Left colon (tissue), 2 donors: ENCODE measurements around the gene PSMB7. TPM values are rescaled to one million over a fixed set of nuclear protein-coding genes. Genes with fewer than 3 reads are reported as not detected.

Source experiments
- ATAC-seq: fragments of 200-7000 bp; cut with Tn5 transposase; one replicate; pipeline ENCODE4 v1.9.1; 2020; ENCODE audit warnings: mild to moderate bottlenecking, moderate library complexity
- DNase-seq, 2 donors: peaks; one replicate each; pipeline ENCODE4 v3.0.0-alpha.2; 2020
- intact Hi-C, 2 donors: fragments of 100-400 bp; cut with DNase I in 1 of 2; cut with micrococcal nuclease in 1 of 2; formaldehyde crosslinking; loops; one replicate each; pipeline versions ENCODE4 v1.11.2 to v1.14.0; 2022; cut with DNase I, micrococcal nuclease
- total RNA-seq, 2 donors: library from RNA; stranded (reverse); fragmentation: NEBNext Ultra II Directional; extraction: Animal tissue kit (Norgen Biotek cat#: 25700); gene quantifications; one replicate each; pipeline ENCODE4 v1.2.1, GENCODE V29; 2021
- donor health status: DM: no; HTN: no; CAD: no.
- donor health status: DM: yes; HTN: yes; CAD: no.

The PSMB7 gene
- total RNA-seq, 2 donors from 2014 or later = 88.0 to 102 TPM

DNA sequence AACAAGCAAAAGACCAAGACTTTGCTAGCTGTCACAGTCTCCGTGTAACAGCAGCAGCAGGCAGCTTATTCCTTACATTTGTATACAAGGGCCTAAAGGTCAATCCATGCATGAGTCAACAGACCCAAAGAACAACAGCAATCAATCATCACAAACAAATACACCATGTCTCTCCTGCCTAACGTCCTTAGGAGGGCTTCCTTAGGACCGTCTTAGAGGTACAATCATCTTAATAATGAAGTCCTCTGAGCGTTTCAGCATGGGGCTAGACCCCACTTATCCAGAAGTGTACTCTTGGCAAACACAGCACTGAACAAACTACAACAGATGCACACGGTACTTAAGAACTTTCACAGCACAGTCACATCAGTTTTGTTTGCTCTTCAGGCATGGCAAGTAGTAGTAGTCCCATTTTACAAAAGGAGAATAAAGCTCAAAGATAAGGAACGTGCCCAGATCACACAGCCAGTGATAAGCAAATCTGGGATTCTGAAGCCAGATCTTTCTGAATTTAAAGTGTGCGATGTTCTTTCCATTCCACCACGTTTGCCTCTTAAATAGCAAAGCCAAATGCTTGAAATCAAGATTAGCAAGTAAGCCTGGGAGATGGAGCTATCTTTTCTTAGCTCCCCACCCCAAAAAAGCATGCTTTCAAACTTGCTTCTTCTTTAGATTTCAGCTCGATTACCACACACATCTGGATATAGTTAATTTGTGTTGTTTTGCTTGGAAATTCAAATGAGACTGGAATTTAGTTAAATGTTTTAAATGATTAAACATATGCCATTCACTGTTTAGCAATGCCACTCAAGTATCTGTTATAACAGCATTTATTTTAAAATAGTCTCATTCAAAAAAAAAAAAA, 24.2 kb downstream of the PSMB7 start:
- DNase-seq (no peak), ATAC-seq (peak; percentile 74)
- intact Hi-C loops = no loop called here

DNA sequence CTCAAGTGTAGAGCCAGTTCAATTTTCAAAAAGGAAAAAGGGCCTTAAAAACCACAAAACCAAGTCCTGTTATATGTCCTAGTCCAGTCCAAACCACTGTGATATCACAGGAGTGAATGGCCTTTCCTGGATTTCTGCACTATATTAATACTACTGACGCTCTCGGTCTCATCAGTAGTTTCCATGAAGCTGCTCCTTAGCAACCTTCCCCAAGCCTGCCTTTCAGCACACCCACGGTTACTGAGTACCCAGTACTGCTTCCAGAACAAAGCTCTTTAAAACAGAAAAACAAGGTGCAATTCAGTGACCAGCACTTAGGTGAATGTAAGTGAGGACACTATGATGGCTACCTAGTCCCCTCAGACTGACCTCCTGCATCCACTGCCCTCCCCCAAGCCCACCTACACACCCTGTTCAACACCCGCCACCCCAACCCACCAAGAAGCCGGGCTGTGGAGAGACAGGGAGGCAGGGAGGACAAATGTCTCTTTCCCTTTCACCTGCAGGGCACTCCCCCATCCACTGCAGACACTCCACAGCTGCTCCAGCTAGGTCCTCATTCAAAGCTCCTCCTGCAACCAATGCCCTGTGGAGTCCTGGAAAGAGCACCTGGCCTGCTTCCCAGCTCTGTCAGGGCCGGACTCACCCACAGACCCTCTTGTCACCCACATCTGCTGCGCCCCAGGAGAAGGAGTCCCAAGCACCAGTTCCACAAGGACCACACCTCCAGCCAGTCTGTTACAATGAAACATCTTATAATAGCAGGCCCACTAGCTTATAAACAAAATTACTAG, 25.9 kb downstream of the PSMB7 start:
- DNase-seq = no peak
- intact Hi-C loops = no loop called here
- no peak for ATAC-seq

DNA sequence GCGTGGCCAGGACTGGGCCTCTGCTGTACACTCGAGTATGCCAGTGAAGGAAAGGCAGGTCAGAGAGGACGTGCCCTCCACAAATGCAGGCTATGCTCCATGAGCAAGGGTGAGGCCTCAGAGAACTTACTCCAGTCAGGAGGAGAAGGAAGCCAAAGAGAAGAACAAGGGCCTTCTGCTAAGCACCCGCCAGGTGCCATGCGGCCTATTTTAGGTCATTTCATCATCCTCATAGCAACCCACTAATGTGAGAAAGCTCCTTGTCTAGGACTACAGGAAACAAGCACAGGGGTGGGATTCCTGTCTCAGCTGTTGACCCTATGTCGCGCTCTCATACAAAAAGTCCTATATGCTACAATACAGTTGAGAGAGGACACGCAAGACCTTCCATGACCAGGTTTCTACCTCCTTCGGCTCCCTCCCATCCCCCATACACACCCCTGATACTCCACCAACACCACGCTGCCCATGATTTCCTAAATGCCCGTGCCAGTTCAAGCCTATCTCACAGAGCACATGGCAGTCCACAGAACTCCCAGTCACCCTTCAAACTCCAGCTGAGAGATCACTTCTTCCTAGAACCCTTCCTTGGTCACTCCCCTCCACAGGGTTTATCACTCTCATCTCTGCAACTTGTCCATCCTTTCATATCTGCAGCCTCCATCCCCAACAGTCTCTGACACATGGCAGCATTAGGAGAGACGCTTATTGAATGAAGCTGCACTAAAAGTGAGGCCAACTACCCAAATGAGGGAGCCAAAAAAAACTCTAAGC, 26.8 kb downstream of the PSMB7 start:
- ATAC-seq = no peak
- intact Hi-C loops = no loop called here
- DNase-seq = no peak

DNA sequence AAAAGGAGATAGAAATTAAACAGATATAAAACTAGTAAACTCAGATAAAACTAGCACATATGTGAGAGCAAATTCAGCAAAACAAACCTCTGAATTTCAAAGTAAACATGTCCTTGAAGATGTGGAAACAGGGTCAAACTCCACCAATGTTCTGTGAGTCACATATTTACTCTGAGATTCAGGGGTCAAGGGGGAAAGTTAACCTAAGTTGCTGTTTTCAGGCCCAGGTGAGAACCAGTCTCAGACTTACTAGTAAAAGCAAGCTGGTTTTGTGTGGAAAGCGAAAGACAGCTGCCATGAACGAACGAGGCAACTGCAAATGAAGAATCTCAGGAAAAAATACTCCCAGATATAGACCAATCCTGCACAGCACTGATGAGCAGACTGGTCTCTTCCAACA, 29.0 kb downstream of the PSMB7 start:
- intact Hi-C loops = no loop called here
- ATAC-seq (peak; percentile 65), DNase-seq (no peak)

DNA sequence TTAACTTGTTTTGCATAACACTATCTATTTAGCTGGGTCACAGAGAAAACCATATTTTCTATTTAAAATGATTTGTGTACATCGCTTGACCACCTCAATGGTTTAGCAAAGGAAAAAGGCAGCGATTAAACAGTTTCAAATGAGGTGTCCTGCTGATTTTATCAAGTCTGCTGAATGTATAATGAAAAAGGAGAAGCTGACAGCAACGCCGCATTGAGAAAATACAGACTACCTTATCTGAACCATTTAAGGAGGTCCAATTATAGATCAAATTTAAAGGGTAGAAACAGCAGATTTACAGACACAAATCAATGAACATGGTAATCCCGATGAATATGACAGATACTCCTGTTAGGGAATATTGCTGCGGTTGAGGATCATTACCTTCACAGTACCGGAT, 29.6 kb downstream of the PSMB7 start:
- no peak for DNase-seq

DNA sequence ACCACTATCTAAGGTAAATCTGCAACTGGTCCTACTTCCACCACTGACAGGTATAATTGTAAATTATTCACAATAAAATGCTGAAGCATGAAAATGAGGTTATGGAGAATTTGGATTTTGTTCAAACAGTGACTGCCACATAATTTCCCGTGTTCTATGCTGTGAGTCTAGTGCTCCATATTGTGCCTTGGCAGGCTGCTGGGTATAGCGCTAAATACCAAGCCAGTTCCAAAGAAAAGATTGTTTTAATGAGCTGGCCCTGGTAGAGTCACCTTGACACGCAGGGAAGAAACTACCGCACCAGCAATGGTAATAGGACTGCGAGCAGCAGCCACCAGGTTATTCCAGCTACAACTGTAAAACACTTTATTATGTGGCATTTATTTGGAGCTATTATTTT, 30.4 kb downstream of the PSMB7 start:
- DNase-seq (no peak), ATAC-seq (no peak)
- intact Hi-C loops = no loop called here

More for the DNA sequence above, 29.6 kb downstream of the PSMB7 start:
- intact Hi-C loops = no loop called here
- ATAC-seq = no peak

DNA sequence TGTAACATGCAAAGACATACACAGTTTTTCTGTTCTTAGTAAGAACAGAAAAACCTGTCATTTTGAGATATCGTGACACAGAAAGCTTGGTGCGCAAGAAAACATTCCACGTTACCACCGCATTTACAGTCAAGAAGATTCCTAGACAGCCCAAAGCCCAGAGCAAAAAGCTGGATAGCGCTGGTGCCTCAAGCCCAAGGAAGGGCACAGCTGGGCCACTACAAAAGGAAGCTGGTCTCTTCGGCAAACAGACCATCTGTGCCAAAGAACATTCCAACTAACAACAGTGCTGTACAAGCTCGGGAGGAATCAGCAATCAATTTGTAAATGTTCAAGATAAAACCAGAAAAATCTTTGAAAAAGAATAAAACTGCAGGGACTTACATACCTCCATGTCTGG, 31.0 kb downstream of the PSMB7 start:
- DNase-seq (no peak), ATAC-seq (no peak)
- intact Hi-C loops = no loop called here

DNA sequence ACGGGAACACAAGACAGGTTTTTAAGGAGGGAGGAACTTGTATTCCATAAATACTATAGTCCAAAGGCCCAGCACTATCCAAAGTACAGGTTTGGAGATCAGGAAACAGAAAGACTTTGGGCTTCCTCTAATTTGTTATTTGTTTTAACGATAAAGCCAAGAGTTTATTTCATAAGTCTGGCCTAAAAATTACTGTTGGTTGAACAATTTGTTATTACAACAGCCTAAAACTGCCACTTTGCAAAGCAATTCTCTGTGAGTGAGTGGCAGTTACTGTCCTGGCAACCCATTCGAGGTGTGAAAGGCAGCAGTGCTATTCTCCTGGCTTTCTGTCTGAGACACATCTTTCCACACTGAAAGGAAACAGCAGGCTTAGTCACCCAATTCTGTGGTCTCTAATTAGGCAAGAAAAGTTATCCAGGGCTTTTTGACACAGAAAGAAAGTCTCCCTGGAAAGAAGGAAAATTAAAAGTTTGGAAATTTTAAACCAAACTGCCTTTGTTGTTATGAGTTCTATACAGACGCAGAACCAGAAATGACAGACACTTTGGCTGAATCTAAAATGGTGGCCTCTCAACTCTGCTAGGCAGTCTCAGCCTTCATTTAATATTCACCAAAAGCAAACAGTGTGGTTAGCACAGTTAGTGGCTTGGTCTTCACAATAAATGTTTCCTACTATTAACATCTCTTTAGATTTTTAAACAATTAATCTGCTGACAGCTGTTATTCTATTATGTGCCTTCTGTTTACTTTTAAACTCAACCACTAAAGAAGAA, 33.9 kb downstream of the PSMB7 start:
- DNase-seq = no peak
- ATAC-seq = no peak
- intact Hi-C loops = no loop called here

DNA sequence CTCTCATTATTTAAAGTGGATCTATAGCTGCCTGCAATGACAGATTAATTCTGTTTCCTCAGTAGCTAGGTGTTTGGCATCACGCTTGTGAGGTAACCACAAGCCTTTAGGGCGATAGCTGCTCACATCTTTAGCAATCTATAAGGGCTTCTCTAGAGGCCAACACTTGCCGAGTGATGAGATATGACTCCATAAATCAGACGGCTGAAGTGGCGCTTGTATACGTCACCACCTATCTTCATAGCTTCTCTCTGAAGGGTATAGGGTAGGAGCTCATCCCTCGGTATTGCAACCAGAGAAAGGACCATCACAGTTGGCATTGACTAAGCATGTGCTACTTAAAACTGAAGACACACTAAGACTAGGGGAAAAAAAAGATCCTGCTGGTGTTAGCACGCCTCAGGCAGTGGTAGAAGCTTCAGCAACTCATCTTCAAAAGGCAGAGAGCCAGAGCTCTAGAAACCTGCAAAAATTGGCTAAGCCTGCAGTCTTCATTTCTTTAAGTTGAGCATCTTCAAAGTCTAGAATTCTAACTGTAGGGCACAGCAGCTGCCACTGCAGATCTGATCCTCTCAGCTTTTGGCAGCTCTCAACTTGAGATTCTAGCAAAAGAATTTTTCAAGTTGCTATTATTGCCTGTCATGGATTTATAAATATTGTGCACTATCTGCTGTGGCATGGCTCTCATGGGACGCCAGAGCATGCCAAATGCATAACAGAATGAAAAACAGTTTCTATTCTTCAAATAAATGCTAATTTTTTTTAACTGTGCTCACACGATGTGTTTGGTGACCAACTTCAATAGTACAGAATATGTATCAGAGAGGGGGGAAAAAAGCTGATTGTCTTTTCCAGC, 37.5 kb downstream of the PSMB7 start:
- ATAC-seq = no peak
- intact Hi-C loops = no loop called here
- no peak for DNase-seq

DNA sequence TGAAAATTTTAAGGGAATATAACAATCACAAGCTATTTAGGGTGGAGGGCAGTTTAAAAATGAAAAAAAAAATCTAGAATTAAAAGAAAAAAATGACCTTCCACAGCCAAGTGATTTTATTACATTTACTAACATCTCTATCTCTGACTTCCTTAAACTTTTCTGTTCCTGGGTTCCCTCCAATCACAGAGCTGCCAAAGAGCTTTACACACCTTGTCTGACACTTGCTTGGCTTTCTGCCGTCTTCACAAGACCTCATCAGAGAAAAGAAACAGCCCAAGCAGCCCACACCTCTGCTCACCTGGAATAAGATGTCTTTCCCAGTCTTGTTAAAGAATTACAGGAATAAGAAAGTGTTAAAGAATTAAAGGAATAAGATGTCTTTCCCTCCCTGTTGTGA, 38.9 kb downstream of the PSMB7 start:
- intact Hi-C loops = no loop called here
- DNase-seq = no peak
- peak; percentile 56 for ATAC-seq

DNA sequence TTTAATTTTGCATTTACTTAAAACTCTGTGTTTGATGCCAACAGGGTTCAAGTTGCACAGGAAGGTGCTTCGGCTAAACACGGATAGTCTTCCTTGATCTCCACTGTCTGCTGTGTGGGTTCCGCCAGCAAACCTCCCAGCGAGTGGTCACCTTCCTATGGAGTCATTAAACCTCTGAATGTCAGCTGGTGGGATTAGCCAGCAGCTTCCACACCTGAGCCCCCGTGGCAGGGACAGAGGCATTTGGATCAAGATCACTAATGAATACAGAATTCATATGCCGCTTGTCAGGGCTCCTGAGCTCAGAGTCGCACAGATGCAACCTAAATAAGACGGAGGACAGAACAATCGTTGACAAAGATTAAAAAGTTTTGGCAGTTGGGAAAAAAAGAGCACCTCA, 39.5 kb downstream of the PSMB7 start:
- no peak for ATAC-seq

DNA sequence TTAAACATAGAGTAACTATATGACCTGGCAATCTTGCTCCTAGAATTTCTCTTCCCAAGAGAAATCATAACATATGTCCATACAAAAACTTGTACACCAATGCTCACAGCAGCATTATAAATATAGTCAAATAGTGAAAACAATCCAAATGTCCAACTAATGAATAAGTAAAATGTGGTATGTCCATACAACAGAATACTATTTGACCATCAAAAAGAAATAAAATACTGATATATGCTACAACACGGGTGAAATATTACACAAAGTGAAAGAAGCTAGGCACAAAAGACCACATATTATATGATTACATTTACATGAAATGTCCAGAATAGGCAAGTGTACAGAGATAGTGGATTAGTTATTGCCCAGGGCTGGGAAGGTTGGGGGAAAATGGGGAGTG, 41.4 kb downstream of the PSMB7 start:
- intact Hi-C loops = no loop called here
- DNase-seq (no peak), ATAC-seq (no peak)

More for the DNA sequence above, 39.5 kb downstream of the PSMB7 start:
- intact Hi-C loops = no loop called here
- DNase-seq = no peak

DNA sequence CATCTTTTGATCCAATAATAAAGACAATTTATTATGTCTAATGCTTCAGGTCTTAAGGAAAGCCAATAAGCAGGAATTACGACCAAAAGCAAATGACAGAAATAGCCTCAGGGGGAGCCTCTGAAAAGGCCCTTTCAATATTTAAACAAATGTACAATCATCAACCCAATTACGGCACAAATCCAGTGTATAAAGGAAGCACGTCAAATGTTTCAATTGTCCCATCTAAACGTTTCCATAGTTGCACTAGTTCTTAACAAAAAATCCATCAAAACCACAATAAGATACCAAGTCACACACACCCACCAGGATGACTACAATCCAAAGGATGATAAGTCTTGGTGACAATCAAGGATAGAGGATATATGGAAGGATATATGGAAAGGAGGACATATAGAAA, 41.9 kb downstream of the PSMB7 start:
- ATAC-seq (no peak), DNase-seq (no peak)
- intact Hi-C loops = no loop called here

DNA sequence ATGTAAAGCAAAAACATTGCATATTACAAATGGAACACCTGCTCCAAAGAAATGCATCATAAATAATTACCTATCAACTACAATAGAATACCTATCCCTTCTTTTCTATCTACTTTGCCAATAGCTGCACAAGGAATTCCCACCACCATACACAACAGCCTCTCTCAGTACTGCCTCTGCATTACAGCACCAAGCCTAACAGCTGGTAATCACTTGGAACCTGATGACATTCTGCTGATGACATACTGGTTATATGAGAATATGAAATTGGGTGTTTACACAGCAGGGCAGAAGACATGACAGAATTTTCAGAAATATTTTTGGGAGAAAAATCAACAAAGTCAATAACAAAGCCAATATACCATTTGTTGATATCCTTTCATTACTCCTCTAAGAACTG, 43.2 kb downstream of the PSMB7 start:
- no peak for ATAC-seq
- intact Hi-C loops = no loop called here
- no peak for DNase-seq

DNA sequence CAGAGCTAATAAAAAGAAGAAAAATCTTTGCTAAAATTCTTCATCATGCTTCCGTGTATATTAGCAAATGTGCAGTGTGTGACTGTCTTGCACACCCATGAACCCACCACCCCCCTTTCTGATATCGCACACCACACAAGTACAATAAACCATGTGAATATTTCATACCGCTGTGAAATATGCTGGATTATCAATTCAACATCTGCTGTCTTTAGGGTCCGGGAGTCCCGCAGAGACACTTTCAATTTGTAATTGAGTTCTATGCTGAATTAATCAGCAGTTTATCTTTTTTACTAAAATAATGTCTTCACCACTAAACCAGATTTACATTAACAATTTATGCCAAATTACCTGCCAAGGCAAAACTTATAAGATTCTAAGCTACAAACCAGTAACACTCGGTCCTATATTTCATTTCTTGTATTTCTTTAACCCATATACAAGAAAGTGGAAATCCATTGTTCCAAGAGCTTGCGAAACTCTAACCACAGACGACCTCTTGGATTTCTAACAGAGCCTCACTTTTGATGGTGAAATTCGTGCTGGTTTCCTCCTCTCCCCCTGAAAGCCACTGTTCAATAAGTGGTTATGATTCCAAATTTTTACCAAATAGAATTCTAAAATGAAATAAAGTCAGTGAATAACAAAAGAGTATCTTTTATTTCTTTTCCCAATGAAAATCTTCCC, 44.2 kb downstream of the PSMB7 start:
- ATAC-seq = no peak
- no peak for DNase-seq
- intact Hi-C loops = no loop called here

DNA sequence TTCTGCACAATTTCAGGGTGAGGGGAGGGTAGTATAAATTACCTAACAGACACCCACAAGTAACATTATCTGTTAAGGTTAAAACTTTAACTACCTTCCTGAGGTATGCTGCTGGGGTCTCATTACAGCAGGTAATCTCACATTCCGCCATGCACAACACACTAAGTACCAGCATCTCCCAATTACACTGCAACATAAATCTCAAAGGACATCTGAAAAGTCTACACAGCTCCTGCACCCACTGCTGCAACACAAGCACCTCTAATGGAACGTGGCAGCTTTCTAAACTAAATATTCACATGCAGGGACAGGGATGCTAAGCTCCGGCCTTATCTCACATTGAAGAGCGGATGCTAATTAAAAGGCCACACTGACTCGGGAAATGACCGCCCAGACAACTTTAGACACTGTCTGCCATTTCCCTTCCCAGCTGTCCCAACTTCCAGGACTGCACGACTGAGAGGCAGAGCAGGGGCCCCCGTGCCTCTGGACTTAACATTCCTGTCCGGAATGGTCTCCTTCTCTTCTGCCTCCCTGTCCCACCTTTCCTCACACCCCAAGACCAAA, 45.9 kb downstream of the PSMB7 start:
- no peak for DNase-seq
- no peak for ATAC-seq
- intact Hi-C loops = no loop called here

DNA sequence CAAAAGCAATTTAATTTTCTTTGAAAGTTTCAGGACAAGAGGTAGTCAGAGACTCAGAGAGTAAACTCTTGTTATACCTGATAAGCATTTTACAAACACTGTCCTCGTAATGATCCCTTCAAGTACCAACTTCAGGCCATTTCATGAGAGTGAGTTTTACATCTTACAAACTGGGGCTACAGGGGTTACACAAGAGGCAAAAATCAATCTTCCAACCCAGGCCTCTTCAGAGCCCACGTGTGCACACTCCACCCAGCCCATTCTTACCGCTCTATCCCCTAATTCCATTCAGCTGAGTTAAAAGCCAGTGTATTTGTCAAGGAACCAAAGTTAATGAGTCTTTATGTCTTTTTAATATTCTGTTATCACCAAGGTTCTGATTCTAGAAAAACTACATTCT, 46.5 kb downstream of the PSMB7 start:
- intact Hi-C loops = no loop called here
- DNase-seq (no peak), ATAC-seq (no peak)
